K562 (cell line): ENCODE measurements around the gene EVC. TPM values are rescaled to one million over a fixed set of nuclear protein-coding genes. Genes with fewer than 3 reads are reported as not detected.
"Not testable (repeated sequence)": the region's sequence is repeated elsewhere in the genome, so short reads cannot be mapped to it uniquely, and the experiment has no call there.

Experiments used
- ATAC-seq: fragments of 200-7000 bp; cut with Tn5 transposase; 3 replicates; pipeline ENCODE4 v1.9.1; 2020; ENCODE audit warnings: moderate library complexity
- BruUV-seq: library from RNA; stranded (reverse); fragments of 400-500 nt; replicated peaks from 2 replicates; lab custom pipeline; 2021; lab: Mats Ljungman, UMichigan
- CTCF ChIA-PET: fragments of 300-600 bp; formaldehyde crosslinking; extraction: SDS; loops from one replicate; lab custom pipeline; 2021; ENCODE audit warnings: low intra/inter-chr PET ratio; lab: Yijun Ruan, JAX
- POLR2A ChIA-PET: fragments of 300-600, 350-650 bp; sonication (Branson Sonifier 250); formaldehyde crosslinking; extraction: SDS; loops from one replicate; lab custom pipeline; 2021; ENCODE audit warnings: antibody characterized with exemption, inconsistent platforms; lab: Yijun Ruan, JAX
- DNase-seq, 4 experiments: peaks; one replicate each; pipeline versions ENCODE4 v3.0.0 to v3.0.0-alpha.2; 2011 to 2018; ENCODE audit warnings: low spot score in 3 of 4, mixed read lengths in 3 of 4; ENCODE audit errors: extremely low read depth in 1 of 4
- FAIRE-seq: peaks from 2 replicates; lab custom pipeline; 2011; peaks lifted over from hg19 to GRCh38; lab: Jason Lieb, UNC
- H2AFZ ChIP-seq: 2 replicates; pipeline ENCODE4 v1.6.0; 2011; ENCODE audit warnings: low read depth, low read length, control low read depth, inconsistent platforms
- H3K27ac ChIP-seq: fragments of 200-600 bp; 3 replicates; pipeline ENCODE4 v1.8.0; 2011; ENCODE audit warnings: low read depth, mild to moderate bottlenecking, control low read depth, inconsistent platforms, low read length, moderate library complexity, mixed read lengths; ENCODE audit errors: extremely low read depth
- H3K27me3 ChIP-seq, 2 experiments: fragments of 300-600 bp in 1 of 2; 2 replicates in 1 of 2; 3 replicates in 1 of 2; pipeline versions ENCODE4 v1.6.0 to v1.8.0; 2011; ENCODE audit warnings: inconsistent platforms in 2 of 2, low read length in 2 of 2, mild to moderate bottlenecking in 1 of 2, mixed read lengths in 1 of 2, moderate library complexity in 1 of 2; ENCODE audit not compliant: control insufficient read depth in 2 of 2, insufficient read depth in 2 of 2
- H3K36me3 ChIP-seq: fragments of 300-600 bp; 3 replicates; pipeline ENCODE4 v1.8.0; 2011; ENCODE audit warnings: mild to moderate bottlenecking, low read length, inconsistent platforms; ENCODE audit not compliant: control insufficient read depth, insufficient read depth
- H3K4me1 ChIP-seq, 2 experiments: fragments of 200-600 bp in 1 of 2; replicated peaks in 1 of 2; 2 replicates in 1 of 2; 3 replicates in 1 of 2; pipeline versions ENCODE4 v1.5.1 to v1.8.0; 2011; ENCODE audit warnings: inconsistent platforms in 2 of 2, low read length in 2 of 2, mild to moderate bottlenecking in 1 of 2, mixed read lengths in 1 of 2, moderate library complexity in 1 of 2; ENCODE audit not compliant: control insufficient read depth in 2 of 2, insufficient read depth in 2 of 2
- H3K4me2 ChIP-seq: 2 replicates; pipeline ENCODE4 v1.6.1; 2011; ENCODE audit warnings: low read length, control low read depth, inconsistent platforms, mixed read lengths; ENCODE audit not compliant: insufficient read depth
- H3K4me3 ChIP-seq: fragments of 200-600 bp; sonication (generic), shearing (Covaris generic); 2 replicates; pipeline ENCODE4 v1.5.1; 2016; ENCODE audit warnings: control low read depth, inconsistent platforms
- H3K79me2 ChIP-seq: fragments of 200-600 bp; 3 replicates; pipeline ENCODE4 v1.8.0; 2011; ENCODE audit warnings: low read length, inconsistent platforms; ENCODE audit not compliant: control insufficient read depth, insufficient read depth
- H3K9ac ChIP-seq, 2 experiments: 2 replicates each; pipeline versions ENCODE4 v1.6.0 to v1.6.1; 2011; ENCODE audit warnings: low read depth in 2 of 2, low read length in 2 of 2, control low read depth in 1 of 2, inconsistent platforms in 1 of 2, mild to moderate bottlenecking in 1 of 2, mixed read lengths in 1 of 2; ENCODE audit not compliant: insufficient read depth in 1 of 2
- H3K9me1 ChIP-seq: one replicate; pipeline ENCODE4 v1.6.0; 2011; ENCODE audit warnings: inconsistent platforms, mild to moderate bottlenecking, low read length, moderate library complexity; ENCODE audit not compliant: control insufficient read depth, insufficient read depth
- H3K9me3 ChIP-seq: replicated peaks from 2 replicates; pipeline ENCODE4 v1.5.1; 2011; ENCODE audit warnings: low read depth, low read length, inconsistent platforms; ENCODE audit not compliant: control insufficient read depth, insufficient read depth
- H4K20me1 ChIP-seq: replicated peaks from 2 replicates; pipeline ENCODE4 v1.6.1; 2011; ENCODE audit warnings: low read length, inconsistent platforms, mixed read lengths; ENCODE audit not compliant: control insufficient read depth, insufficient read depth
- BDP1 ChIP-seq: IDR thresholded peaks from 3 replicates; pipeline ENCODE4 v1.6.1; 2011; ENCODE audit not compliant: insufficient read length, insufficient read depth
- CEBPB ChIP-seq: fragments of 450-650 bp; IDR thresholded peaks from 2 replicates; pipeline ENCODE4 v1.6.1; 2016; ENCODE audit warnings: missing genetic modification characterization, missing compliant biosample characterization
- WGBS: fragments of 100-300 bp; shearing (Covaris generic); methylation state at CpG from one replicate; pipeline ENCODE4 v1.1.6; 2016; ENCODE audit warnings: low coverage, mixed read lengths; ENCODE audit not compliant: insufficient coverage; ENCODE audit errors: missing lambda C conversion rate; 5-methylcytosine and 5-hydroxymethylcytosine counted together
- in situ Hi-C: fragments of 300-500 bp; cut with MboI; formaldehyde crosslinking; loops from 4 replicates; pipeline ENCODE4 v1.15.0; 2018; ENCODE audit warnings: inconsistent platforms, mixed read lengths
- intact Hi-C: fragments of 100-400 bp; cut with micrococcal nuclease; formaldehyde crosslinking; loops from 2 replicates; pipeline ENCODE4 v1.14.2; 2022
- polyA plus RNA-seq, 8 experiments: library from polyadenylated mRNA; depleted of rRNA in 4 of 8; stranded (reverse) in 5 of 8; unstranded in 3 of 8; fragments of >200 nt; fragmentation: Nextera tagmentation in 2 of 8; fragmentation: Illumina TruSeq in 1 of 8; extraction: Ambion mirVana in 2 of 8; extraction: Trizol in 1 of 8; gene quantifications; 2 replicates each; pipeline versions ENCODE4 v1.2.1 to v1.2.3, GENCODE V29; 2011 to 2014; ENCODE audit warnings: inconsistent platforms in 1 of 8, missing spikeins in 1 of 8
- total RNA-seq, 7 experiments: library from RNA; depleted of rRNA in 6 of 7; stranded (reverse); fragments of >200 nt in 6 of 7; fragmentation: Illumina TruSeq in 2 of 7; extraction: Trizol in 2 of 7; gene quantifications; 2 replicates each; pipeline versions ENCODE4 v1.2.1 to v1.2.3, GENCODE V29; 2011 to 2021; ENCODE audit warnings: low replicate concordance in 1 of 7

Gene EVC
- total and polyA plus RNA-seq, 9 of the 15 experiments (the other 6 are each of a cell fraction or from before 2014, with no cell fraction given) = 0.03 to 3.2 (median 1.1) TPM

- no peaks in the 10 kb centered on the region for H3K9me3 ChIP-seq
- H3K9me1 ChIP-seq = no peaks in the 10 kb centered on the region
- peaks cover 0 to 4% of the 10 kb centered on the region in 2 experiments; a peak in 1 of 5 replicates for H3K27me3 ChIP-seq
- no peak overlapping the region for H3K27ac ChIP-seq
- DNase-seq = no peak
- no peaks in the 10 kb centered on the region for H3K4me1 ChIP-seq
- 2% methylated on average over 3 of the region's 3 CpGs for WGBS
- TF ChIP-seq BDP1 (no peak), CEBPB (tag) (peak; percentile 18; the same call in 1 of the 2 replicates)
- no peak overlapping the region for H3K4me2 ChIP-seq
- H3K79me2 ChIP-seq = no peaks in the 10 kb centered on the region
- ATAC-seq = no peak
- BruUV-seq = no TSS peak
- H3K4me3 ChIP-seq = no peak overlapping the region
- no peaks in the 10 kb centered on the region for H3K36me3 ChIP-seq
- intact Hi-C loops = no loop called here
- CTCF ChIA-PET = no interaction called here
- in situ Hi-C loops = no loop called here
- H3K9ac ChIP-seq = no peak overlapping the region
- no peaks in the 10 kb centered on the region; the same call in none of the 2 replicates for H4K20me1 ChIP-seq
- no peak for FAIRE-seq
- H2AFZ ChIP-seq = no peak overlapping the region
- POLR2A ChIA-PET = interaction anchor here (1.0 kb wide), 1 partner anchor 18 kb away, joined by 4 read pairs; no protein-coding TSS in a partner anchor
Measured at GRCh38 chr4:5854929-5855328, 143.9 kb downstream of the EVC start.

- H3K9me1 ChIP-seq, H3K9ac ChIP-seq, H2AFZ ChIP-seq, H3K27me3 ChIP-seq, ATAC-seq, BruUV-seq, intact Hi-C loops, DNase-seq, CTCF ChIA-PET, H3K9me3 ChIP-seq, H3K4me3 ChIP-seq, H3K36me3 ChIP-seq, H3K27ac ChIP-seq, H3K4me2 ChIP-seq, H4K20me1 ChIP-seq, H3K4me1 ChIP-seq, in situ Hi-C loops, POLR2A ChIA-PET, H3K79me2 ChIP-seq, FAIRE-seq: not testable (repeated sequence)
- 0% methylated on average over 3 of the region's 3 CpGs for WGBS
Measured at GRCh38 chr4:5856362-5856761, 145.4 kb downstream of the EVC start.
